ENCODE results near the gene PDLIM4.

Gene PDLIM4

GRCh38 chr5:132270706-132271105 is 13.2 kb downstream of the PDLIM4 start:
- Histone ChIP-seq H3K9ac (ENCODE audit: low read length) (no peak overlapping the region), H3K4me1 (ENCODE audit: control insufficient read depth, insufficient read depth, low read depth, low read length) (peaks cover 48% of the 10 kb centered on the region)

GRCh38 chr5:132271251-132272246 is 14.1 kb downstream of the PDLIM4 start:
- Histone ChIP-seq H3K9me3 (ENCODE audit: control insufficient read depth, low read length) (no peaks in the 10 kb centered on the region), H3K9ac (ENCODE audit: low read length) (no peak overlapping the region), H3K23ac (ENCODE audit: low read length in 2 of 2) (no peak overlapping the region), H3K36me3 (ENCODE audit: control insufficient read depth in 1 of 2, insufficient read depth in 2 of 2, low read depth in 1 of 2, low read length in 2 of 2) (peaks cover 68 to 72% of the 10 kb centered on the region in 2 experiments), H4K8ac (ENCODE audit: low read length) (no peak overlapping the region), H3K27ac (ENCODE audit: low read length, poor library complexity, severe bottlenecking) (no peak overlapping the region), H3K27me3 (ENCODE audit: control insufficient read depth in 1 of 2, insufficient read depth in 1 of 2, low read length in 2 of 2) (no peaks in the 10 kb centered on the region), H4K91ac (ENCODE audit: low read length) (no peak overlapping the region), H2AFZ (ENCODE audit: low read depth, low read length) (no peak overlapping the region), H3K4me2 (ENCODE audit: low read length, poor library complexity, severe bottlenecking) (no peak overlapping the region), H3K14ac (ENCODE audit: low read length in 2 of 2) (no peak overlapping the region), H3K79me1 (replicated peaks; ENCODE audit: low read length, poor library complexity, severe bottlenecking) (peaks cover 31% of the 10 kb centered on the region), H3K4me1 (ENCODE audit: control insufficient read depth, insufficient read depth, low read depth, low read length) (peaks cover 41% of the 10 kb centered on the region), H2BK5ac (ENCODE audit: low read depth, low read length, poor library complexity, severe bottlenecking) (no peak overlapping the region), H2BK15ac (ENCODE audit: low read depth, poor library complexity, severe bottlenecking) (no peak overlapping the region), H3K4me3 (ENCODE audit: insufficient read depth in 1 of 2, low read depth in 1 of 2, low read length in 2 of 2) (no peak overlapping the region), H2BK120ac (ENCODE audit: low read depth, low read length) (no peak overlapping the region), H3K4ac (ENCODE audit: low read depth in 1 of 2, low read length in 2 of 2) (no peak overlapping the region), H2AK5ac (ENCODE audit: low read length, severe bottlenecking) (no peak overlapping the region), H3K18ac (ENCODE audit: low read depth in 1 of 2, low read length in 2 of 2) (no peak overlapping the region), H2BK12ac (ENCODE audit: low read length in 2 of 2) (no peak overlapping the region)
- no peak for DNase-seq
- 93% methylated on average over 77 of the region's 77 CpGs for WGBS

More at GRCh38 chr5:132270706-132271105, 13.2 kb downstream of the PDLIM4 start:
- Histone ChIP-seq H3K36me3 (ENCODE audit: control insufficient read depth in 1 of 2, insufficient read depth in 2 of 2, low read depth in 1 of 2, low read length in 2 of 2) (peaks cover 74 to 77% of the 10 kb centered on the region in 2 experiments), H3K14ac (ENCODE audit: low read length in 2 of 2) (no peak overlapping the region), H3K9me3 (ENCODE audit: control insufficient read depth, low read length) (no peaks in the 10 kb centered on the region), H2BK15ac (ENCODE audit: low read depth, poor library complexity, severe bottlenecking) (no peak overlapping the region), H3K79me1 (replicated peaks; ENCODE audit: low read length, poor library complexity, severe bottlenecking) (peaks cover 34% of the 10 kb centered on the region), H2AFZ (ENCODE audit: low read depth, low read length) (no peak overlapping the region), H4K91ac (ENCODE audit: low read length) (no peak overlapping the region), H3K4me3 (ENCODE audit: insufficient read depth in 1 of 2, low read depth in 1 of 2, low read length in 2 of 2) (no peak overlapping the region), H3K18ac (ENCODE audit: low read depth in 1 of 2, low read length in 2 of 2) (no peak overlapping the region), H3K27ac (ENCODE audit: low read length, poor library complexity, severe bottlenecking) (no peak overlapping the region), H2BK5ac (ENCODE audit: low read depth, low read length, poor library complexity, severe bottlenecking) (no peak overlapping the region), H3K23ac (ENCODE audit: low read length in 2 of 2) (no peak overlapping the region), H2AK5ac (ENCODE audit: low read length, severe bottlenecking) (no peak overlapping the region), H2BK12ac (ENCODE audit: low read length in 2 of 2) (no peak overlapping the region), H3K4ac (ENCODE audit: low read depth in 1 of 2, low read length in 2 of 2) (no peak overlapping the region), H3K4me2 (ENCODE audit: low read length, poor library complexity, severe bottlenecking) (no peak overlapping the region), H3K27me3 (ENCODE audit: control insufficient read depth in 1 of 2, insufficient read depth in 1 of 2, low read length in 2 of 2) (no peaks in the 10 kb centered on the region), H2BK120ac (ENCODE audit: low read depth, low read length) (no peak overlapping the region), H4K8ac (ENCODE audit: low read length) (no peak overlapping the region)
- no peak for DNase-seq
- WGBS: 86% methylated on average over 6 of the region's 6 CpGs

- H3K79me1 ChIP-seq (replicated peaks; ENCODE audit: low read length, poor library complexity, severe bottlenecking): peaks cover 23% of the 10 kb centered on the region
- WGBS: 64% methylated on average over 30 of the region's 37 CpGs
- no peak overlapping the region for H3K27ac ChIP-seq (ENCODE audit: low read length, poor library complexity, severe bottlenecking)
- no peak overlapping the region for H4K8ac ChIP-seq (ENCODE audit: low read length)
- H3K23ac ChIP-seq (ENCODE audit: low read length in 2 of 2): no peak overlapping the region
- H3K4me3 ChIP-seq (ENCODE audit: insufficient read depth in 1 of 2, low read depth in 1 of 2, low read length in 2 of 2): no peak overlapping the region
- H4K91ac ChIP-seq (ENCODE audit: low read length): no peak overlapping the region
- H3K4me2 ChIP-seq (ENCODE audit: low read length, poor library complexity, severe bottlenecking): no peak overlapping the region
- peak overlapping the region; percentile 33 for H3K9ac ChIP-seq (ENCODE audit: low read length)
- peak; percentile 68 for DNase-seq
- no peak overlapping the region for H2BK12ac ChIP-seq (ENCODE audit: low read length in 2 of 2)
- peaks cover 41% of the 10 kb centered on the region for H3K4me1 ChIP-seq (ENCODE audit: control insufficient read depth, insufficient read depth, low read depth, low read length)
- H2BK5ac ChIP-seq (ENCODE audit: low read depth, low read length, poor library complexity, severe bottlenecking): no peak overlapping the region
- peaks cover 58 to 62% of the 10 kb centered on the region in 2 experiments for H3K36me3 ChIP-seq (ENCODE audit: control insufficient read depth in 1 of 2, insufficient read depth in 2 of 2, low read depth in 1 of 2, low read length in 2 of 2)
- H3K4ac ChIP-seq (ENCODE audit: low read depth in 1 of 2, low read length in 2 of 2): peak overlapping the region in 1 of 2 experiments; percentile 18
- H3K18ac ChIP-seq (ENCODE audit: low read depth in 1 of 2, low read length in 2 of 2): no peak overlapping the region
- no peak overlapping the region for H2BK120ac ChIP-seq (ENCODE audit: low read depth, low read length)
- H3K9me3 ChIP-seq (ENCODE audit: control insufficient read depth, low read length): no peaks in the 10 kb centered on the region
- no peak overlapping the region for H3K14ac ChIP-seq (ENCODE audit: low read length in 2 of 2)
- H2BK15ac ChIP-seq (ENCODE audit: low read depth, poor library complexity, severe bottlenecking): no peak overlapping the region
- no peak overlapping the region for H2AFZ ChIP-seq (ENCODE audit: low read depth, low read length)
- no peaks in the 10 kb centered on the region for H3K27me3 ChIP-seq (ENCODE audit: control insufficient read depth in 1 of 2, insufficient read depth in 1 of 2, low read length in 2 of 2)
- no peak overlapping the region for H2AK5ac ChIP-seq (ENCODE audit: low read length, severe bottlenecking)
Observed at GRCh38 chr5:132272311-132273210, 15.1 kb downstream of the PDLIM4 start.

- H4K8ac ChIP-seq (ENCODE audit: low read length): no peak overlapping the region
- H3K36me3 ChIP-seq (ENCODE audit: control insufficient read depth in 1 of 2, insufficient read depth in 2 of 2, low read depth in 1 of 2, low read length in 2 of 2): peaks cover 47 to 51% of the 10 kb centered on the region in 2 experiments
- peaks cover 20% of the 10 kb centered on the region for H3K79me1 ChIP-seq (replicated peaks; ENCODE audit: low read length, poor library complexity, severe bottlenecking)
- no peak overlapping the region for H3K4ac ChIP-seq (ENCODE audit: low read depth in 1 of 2, low read length in 2 of 2)
- no peak overlapping the region for H3K27ac ChIP-seq (ENCODE audit: low read length, poor library complexity, severe bottlenecking)
- DNase-seq: no peak
- peak overlapping the region; percentile 33 for H3K9ac ChIP-seq (ENCODE audit: low read length)
- no peak overlapping the region for H3K4me3 ChIP-seq (ENCODE audit: insufficient read depth in 1 of 2, low read depth in 1 of 2, low read length in 2 of 2)
- no peak overlapping the region for H2BK15ac ChIP-seq (ENCODE audit: low read depth, poor library complexity, severe bottlenecking)
- H2AFZ ChIP-seq (ENCODE audit: low read depth, low read length): no peak overlapping the region
- H2BK120ac ChIP-seq (ENCODE audit: low read depth, low read length): no peak overlapping the region
- no peak overlapping the region for H3K14ac ChIP-seq (ENCODE audit: low read length in 2 of 2)
- no peaks in the 10 kb centered on the region for H3K9me3 ChIP-seq (ENCODE audit: control insufficient read depth, low read length)
- no peak overlapping the region for H2BK5ac ChIP-seq (ENCODE audit: low read depth, low read length, poor library complexity, severe bottlenecking)
- no peak overlapping the region for H3K18ac ChIP-seq (ENCODE audit: low read depth in 1 of 2, low read length in 2 of 2)
- H3K23ac ChIP-seq (ENCODE audit: low read length in 2 of 2): no peak overlapping the region
- H4K91ac ChIP-seq (ENCODE audit: low read length): no peak overlapping the region
- H3K4me2 ChIP-seq (ENCODE audit: low read length, poor library complexity, severe bottlenecking): no peak overlapping the region
- peaks cover 32% of the 10 kb centered on the region for H3K4me1 ChIP-seq (ENCODE audit: control insufficient read depth, insufficient read depth, low read depth, low read length)
- no peaks in the 10 kb centered on the region for H3K27me3 ChIP-seq (ENCODE audit: control insufficient read depth in 1 of 2, insufficient read depth in 1 of 2, low read length in 2 of 2)
- no CpG with 5 or more reads among the region's 2 CpGs for WGBS
- H2AK5ac ChIP-seq (ENCODE audit: low read length, severe bottlenecking): no peak overlapping the region
- no peak overlapping the region for H2BK12ac ChIP-seq (ENCODE audit: low read length in 2 of 2)
Observed at GRCh38 chr5:132273631-132274030, 16.1 kb downstream of the PDLIM4 start.
